SK-N-SH (cell line): ENCODE results near the gene HSPH1. TPM values are rescaled to one million over a fixed set of nuclear protein-coding genes. Genes with fewer than 3 reads are reported as not detected.

Experiments used
- CTCF ChIA-PET: fragments of 300-600, 350-600 bp; formaldehyde crosslinking; extraction: SDS; loops from one replicate; lab custom pipeline; 2021; lab: Yijun Ruan, JAX
- POLR2A ChIA-PET: fragments of 350-600 bp; sonication (Branson Sonifier 250); formaldehyde crosslinking; extraction: SDS; loops from one replicate; lab custom pipeline; 2020; ENCODE audit warnings: antibody characterized with exemption, inconsistent platforms; lab: Yijun Ruan, JAX
- DNase-seq: peaks from one replicate; pipeline ENCODE4 v3.0.0; 2012
- H2AFZ ChIP-seq: fragments of 200-600 bp; sonication (generic); 2 replicates; pipeline ENCODE4 v1.8.1; 2016; ENCODE audit warnings: antibody characterized with exemption, mild to moderate bottlenecking, low read depth
- H3F3A ChIP-seq: fragments of 200-600 bp; sonication (generic); replicated peaks from 2 replicates; pipeline ENCODE3; 2016; ENCODE audit warnings: antibody characterized with exemption, mild to moderate bottlenecking; ENCODE audit not compliant: insufficient read depth
- H3K27ac ChIP-seq, 2 experiments: fragments of 200-500 bp in 1 of 2; fragments of 200-600 bp in 1 of 2; sonication (Bioruptor generic) in 1 of 2; sonication (generic), shearing (Covaris generic) in 1 of 2; 2 replicates each; pipeline versions ENCODE4 v1.5.1 to v1.6.1; 2014 to 2016; ENCODE audit warnings: low read depth in 2 of 2, inconsistent platforms in 1 of 2, low read length in 1 of 2, mild to moderate bottlenecking in 1 of 2, mixed read lengths in 1 of 2
- H3K27me3 ChIP-seq: fragments of 200-600 bp; sonication (generic), shearing (Covaris generic); 2 replicates; pipeline ENCODE4 v1.6.1; 2016; ENCODE audit warnings: mixed run types; ENCODE audit not compliant: insufficient read depth
- H3K36me3 ChIP-seq, 2 experiments: fragments of 200-500 bp in 1 of 2; fragments of 200-600 bp in 1 of 2; sonication (Bioruptor generic) in 1 of 2; sonication (generic) in 1 of 2; replicated peaks in 1 of 2; 2 replicates each; pipeline versions ENCODE3 to v1.5.1; 2014 to 2016; ENCODE audit warnings: low read length in 1 of 2, mild to moderate bottlenecking in 1 of 2; ENCODE audit not compliant: insufficient read depth in 2 of 2, control insufficient read depth in 1 of 2
- H3K4me1 ChIP-seq, 2 experiments: fragments of 200-500 bp in 1 of 2; fragments of 200-600 bp in 1 of 2; sonication (Bioruptor generic) in 1 of 2; sonication (generic), shearing (Covaris generic) in 1 of 2; 2 replicates each; pipeline versions ENCODE4 v1.5.1 to v1.6.1; 2014 to 2016; ENCODE audit warnings: low read depth in 1 of 2, low read length in 1 of 2, mixed run types in 1 of 2; ENCODE audit not compliant: insufficient read depth in 2 of 2, control insufficient read depth in 1 of 2
- H3K4me2 ChIP-seq: fragments of 200-600 bp; sonication (generic), shearing (Covaris generic); 2 replicates; pipeline ENCODE4 v1.6.1; 2017; ENCODE audit warnings: mixed run types
- H3K4me3 ChIP-seq, 2 experiments: fragments of 200-500 bp in 1 of 2; fragments of 200-600 bp in 1 of 2; sonication (Bioruptor generic) in 1 of 2; sonication (generic), shearing (Covaris generic) in 1 of 2; 2 replicates each; pipeline versions ENCODE4 v1.5.1 to v1.8.1; 2014 to 2016; ENCODE audit warnings: low read depth in 2 of 2, inconsistent platforms in 1 of 2, low read length in 1 of 2, mild to moderate bottlenecking in 1 of 2, mixed read lengths in 1 of 2, moderate library complexity in 1 of 2
- H3K79me2 ChIP-seq: fragments of 200-600 bp; sonication (generic); 2 replicates; pipeline ENCODE4 v1.8.1; 2017; ENCODE audit warnings: mild to moderate bottlenecking; ENCODE audit not compliant: insufficient read depth
- H3K9ac ChIP-seq: fragments of 200-600 bp; sonication (generic); 2 replicates; pipeline ENCODE4 v1.6.1; 2017; ENCODE audit warnings: mixed run types
- H3K9me2 ChIP-seq: fragments of 200-600 bp; sonication (generic); 2 replicates; pipeline ENCODE4 v1.6.1; 2017; ENCODE audit warnings: mixed run types
- H3K9me3 ChIP-seq: fragments of 200-600 bp; sonication (generic); 2 replicates; pipeline ENCODE4 v1.6.1; 2017; ENCODE audit warnings: mixed run types, mild to moderate bottlenecking, moderate library complexity
- H4K20me1 ChIP-seq: fragments of 200-600 bp; sonication (generic); 2 replicates; pipeline ENCODE4 v1.6.1; 2017; ENCODE audit warnings: mild to moderate bottlenecking, mixed run types; ENCODE audit not compliant: insufficient read depth
- EZH2phosphoT487 ChIP-seq: fragments of 200-600 bp; sonication (generic); IDR thresholded peaks from 2 replicates; pipeline ENCODE4 v1.6.1; 2017; ENCODE audit warnings: low read depth, mixed run types, mild to moderate bottlenecking, antibody characterized with exemption, moderate library complexity, borderline replicate concordance
- FOXJ3 ChIP-seq: sonication (generic); formaldehyde crosslinking; IDR thresholded peaks from 2 replicates; pipeline ENCODE4 v1.5.1; 2020; ENCODE audit warnings: mild to moderate bottlenecking, missing genetic modification reagents
- GATA2 ChIP-seq: sonication (generic); formaldehyde crosslinking; IDR thresholded peaks from 2 replicates; pipeline ENCODE4 v1.5.0; 2020; ENCODE audit warnings: mild to moderate bottlenecking, missing genetic modification reagents
- JUND ChIP-seq: IDR thresholded peaks from 2 replicates; pipeline ENCODE4 v1.4.0; 2012
- RAD21 ChIP-seq: IDR thresholded peaks from 2 replicates; pipeline ENCODE4 v1.6.1; 2012; ENCODE audit warnings: mild to moderate bottlenecking, low read length
- RCOR1 ChIP-seq: fragments of 150-350 bp; IDR thresholded peaks from 2 replicates; pipeline ENCODE4 v1.6.1; 2017; ENCODE audit warnings: antibody characterized with exemption, low read length
- SIN3A ChIP-seq: IDR thresholded peaks from 2 replicates; pipeline ENCODE4 v1.6.1; 2012; ENCODE audit warnings: low read depth, mild to moderate bottlenecking, low read length, moderate library complexity, borderline replicate concordance
- SMC3 ChIP-seq: IDR thresholded peaks from 2 replicates; pipeline ENCODE4 v1.6.1; 2012; ENCODE audit warnings: low read depth, low read length, improper control_type of control experiment
- YY1 ChIP-seq: IDR thresholded peaks from 2 replicates; pipeline ENCODE4 v1.4.0; 2012; ENCODE audit warnings: low read depth, mild to moderate bottlenecking
- WGBS: methylation state at CpG from one replicate; pipeline ENCODE4 v1.1.6; 2017; ENCODE audit warnings: low lambda C conversion rate; 5-methylcytosine and 5-hydroxymethylcytosine counted together
- polyA plus RNA-seq, 3 experiments: library from polyadenylated mRNA; depleted of rRNA; stranded (reverse); fragments of >200 nt; gene quantifications; 2 replicates each; pipeline ENCODE4 v1.2.3, GENCODE V29; 2012
- TF ChIP-seq, protein P1 (sequence below): IDR thresholded peaks from 2 replicates; pipeline ENCODE4 v1.4.0; 2012; ENCODE audit warnings: low read depth, borderline replicate concordance
- TF ChIP-seq, protein P2 (sequence below): IDR thresholded peaks from 2 replicates; pipeline ENCODE4 v1.4.0; 2012; ENCODE audit warnings: low read depth
- TF ChIP-seq, protein P3 (sequence below): IDR thresholded peaks from 2 replicates; pipeline ENCODE4 v1.4.0; 2012; ENCODE audit warnings: low read depth, borderline replicate concordance
- TF ChIP-seq, protein P4 (sequence below): fragments of 200-600 bp; sonication (generic); IDR thresholded peaks from 2 replicates; pipeline ENCODE4 v1.6.1; 2017; ENCODE audit warnings: antibody characterized with exemption, mild to moderate bottlenecking, moderate library complexity

HSPH1 gene
- polyA plus RNA-seq, 1 of the 3 experiments (the other 2 are of a cell fraction) = 32.8 TPM

DNA sequence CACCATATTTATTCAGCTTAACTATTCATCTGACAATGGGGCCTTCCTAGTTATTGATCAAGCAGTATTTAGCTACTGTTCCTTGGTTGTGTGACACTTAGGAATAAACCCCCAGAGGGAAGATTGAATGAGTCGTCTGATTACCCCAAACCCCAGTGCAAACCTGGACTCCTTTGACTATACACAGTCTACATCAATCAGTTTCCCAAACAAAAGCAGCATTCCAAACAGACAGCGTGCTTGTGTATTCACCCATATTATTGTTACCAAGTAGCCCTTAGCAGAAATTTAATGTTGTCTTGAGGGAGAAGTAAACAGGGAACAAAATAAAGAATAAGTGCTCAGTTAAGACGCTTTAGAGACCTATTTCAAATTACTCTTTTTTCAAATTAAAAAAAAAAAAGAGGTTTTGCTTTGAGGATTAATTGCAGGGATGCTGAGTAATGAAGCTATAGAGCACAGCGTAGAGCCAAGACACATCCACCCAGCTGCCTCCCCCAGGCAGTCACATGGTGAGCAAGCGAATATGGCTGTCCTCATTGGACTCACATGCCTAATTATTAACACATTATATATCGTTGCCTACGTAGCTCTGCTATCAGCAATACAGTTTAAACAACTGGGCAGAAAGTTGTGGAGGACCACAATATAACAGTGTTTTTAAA lies 23.4 kb upstream of the HSPH1 start:
- 67% methylated on average over 7 of the region's 7 CpGs for WGBS
- H3K9me3 ChIP-seq = no peaks in the 10 kb centered on the region
- no peak for DNase-seq
- ChIA-PET CTCF (interaction anchor here (1.1 kb wide), 1 partner anchor 15 kb away, joined by 6 read pairs; the partner anchor contains the start of gene B3GLCT), POLR2A (interaction anchor here (0.7 kb wide), 1 partner anchor 16 kb away, joined by 5 read pairs; no protein-coding TSS in a partner anchor)
- H3K9ac ChIP-seq = no peak overlapping the region
- TF ChIP-seq, protein P1, sequence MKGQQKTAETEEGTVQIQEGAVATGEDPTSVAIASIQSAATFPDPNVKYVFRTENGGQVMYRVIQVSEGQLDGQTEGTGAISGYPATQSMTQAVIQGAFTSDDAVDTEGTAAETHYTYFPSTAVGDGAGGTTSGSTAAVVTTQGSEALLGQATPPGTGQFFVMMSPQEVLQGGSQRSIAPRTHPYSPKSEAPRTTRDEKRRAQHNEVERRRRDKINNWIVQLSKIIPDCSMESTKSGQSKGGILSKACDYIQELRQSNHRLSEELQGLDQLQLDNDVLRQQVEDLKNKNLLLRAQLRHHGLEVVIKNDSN = no peak
- TF ChIP-seq RAD21 = no peak
- no peak for TF ChIP-seq RCOR1
- TF ChIP-seq EZH2phosphoT487 = no peak
- TF ChIP-seq, protein P2, sequence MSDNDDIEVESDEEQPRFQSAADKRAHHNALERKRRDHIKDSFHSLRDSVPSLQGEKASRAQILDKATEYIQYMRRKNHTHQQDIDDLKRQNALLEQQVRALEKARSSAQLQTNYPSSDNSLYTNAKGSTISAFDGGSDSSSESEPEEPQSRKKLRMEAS = no peak
- no peak for TF ChIP-seq SMC3
- TF ChIP-seq, protein P3, sequence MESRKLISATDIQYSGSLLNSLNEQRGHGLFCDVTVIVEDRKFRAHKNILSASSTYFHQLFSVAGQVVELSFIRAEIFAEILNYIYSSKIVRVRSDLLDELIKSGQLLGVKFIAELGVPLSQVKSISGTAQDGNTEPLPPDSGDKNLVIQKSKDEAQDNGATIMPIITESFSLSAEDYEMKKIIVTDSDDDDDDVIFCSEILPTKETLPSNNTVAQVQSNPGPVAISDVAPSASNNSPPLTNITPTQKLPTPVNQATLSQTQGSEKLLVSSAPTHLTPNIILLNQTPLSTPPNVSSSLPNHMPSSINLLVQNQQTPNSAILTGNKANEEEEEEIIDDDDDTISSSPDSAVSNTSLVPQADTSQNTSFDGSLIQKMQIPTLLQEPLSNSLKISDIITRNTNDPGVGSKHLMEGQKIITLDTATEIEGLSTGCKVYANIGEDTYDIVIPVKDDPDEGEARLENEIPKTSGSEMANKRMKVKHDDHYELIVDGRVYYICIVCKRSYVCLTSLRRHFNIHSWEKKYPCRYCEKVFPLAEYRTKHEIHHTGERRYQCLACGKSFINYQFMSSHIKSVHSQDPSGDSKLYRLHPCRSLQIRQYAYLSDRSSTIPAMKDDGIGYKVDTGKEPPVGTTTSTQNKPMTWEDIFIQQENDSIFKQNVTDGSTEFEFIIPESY = no peak
- TF ChIP-seq GATA2 = no peak
- TF ChIP-seq FOXJ3 (CRISPR knock-in tag) = no peak
- TF ChIP-seq, protein P4, sequence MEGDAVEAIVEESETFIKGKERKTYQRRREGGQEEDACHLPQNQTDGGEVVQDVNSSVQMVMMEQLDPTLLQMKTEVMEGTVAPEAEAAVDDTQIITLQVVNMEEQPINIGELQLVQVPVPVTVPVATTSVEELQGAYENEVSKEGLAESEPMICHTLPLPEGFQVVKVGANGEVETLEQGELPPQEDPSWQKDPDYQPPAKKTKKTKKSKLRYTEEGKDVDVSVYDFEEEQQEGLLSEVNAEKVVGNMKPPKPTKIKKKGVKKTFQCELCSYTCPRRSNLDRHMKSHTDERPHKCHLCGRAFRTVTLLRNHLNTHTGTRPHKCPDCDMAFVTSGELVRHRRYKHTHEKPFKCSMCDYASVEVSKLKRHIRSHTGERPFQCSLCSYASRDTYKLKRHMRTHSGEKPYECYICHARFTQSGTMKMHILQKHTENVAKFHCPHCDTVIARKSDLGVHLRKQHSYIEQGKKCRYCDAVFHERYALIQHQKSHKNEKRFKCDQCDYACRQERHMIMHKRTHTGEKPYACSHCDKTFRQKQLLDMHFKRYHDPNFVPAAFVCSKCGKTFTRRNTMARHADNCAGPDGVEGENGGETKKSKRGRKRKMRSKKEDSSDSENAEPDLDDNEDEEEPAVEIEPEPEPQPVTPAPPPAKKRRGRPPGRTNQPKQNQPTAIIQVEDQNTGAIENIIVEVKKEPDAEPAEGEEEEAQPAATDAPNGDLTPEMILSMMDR = no peak
- no peak for TF ChIP-seq JUND
- TF ChIP-seq YY1 = no peak
- TF ChIP-seq SIN3A = no peak
- H4K20me1 ChIP-seq = no peaks in the 10 kb centered on the region
- no peaks in the 10 kb centered on the region for H3K79me2 ChIP-seq
- H3K4me1 ChIP-seq = no peaks in the 10 kb centered on the region
- H3K27ac ChIP-seq = no peak overlapping the region
- H2AFZ ChIP-seq = no peak overlapping the region
- no peak overlapping the region for H3K4me3 ChIP-seq
- H3K9me2 ChIP-seq = no peaks in the 10 kb centered on the region
- H3K27me3 ChIP-seq = no peaks in the 10 kb centered on the region
- H3K4me2 ChIP-seq = no peak overlapping the region
- H3K36me3 ChIP-seq = no peaks in the 10 kb centered on the region
- H3F3A ChIP-seq = no peaks in the 10 kb centered on the region
